ENCODE measurements around the gene FLNA. TPM values are rescaled to one million over a fixed set of nuclear protein-coding genes. Genes with fewer than 3 reads are reported as not detected.

Gene FLNA
- total RNA-seq, 3 donors from 2014 or later: 416 to 675 (median 622) TPM

DNA sequence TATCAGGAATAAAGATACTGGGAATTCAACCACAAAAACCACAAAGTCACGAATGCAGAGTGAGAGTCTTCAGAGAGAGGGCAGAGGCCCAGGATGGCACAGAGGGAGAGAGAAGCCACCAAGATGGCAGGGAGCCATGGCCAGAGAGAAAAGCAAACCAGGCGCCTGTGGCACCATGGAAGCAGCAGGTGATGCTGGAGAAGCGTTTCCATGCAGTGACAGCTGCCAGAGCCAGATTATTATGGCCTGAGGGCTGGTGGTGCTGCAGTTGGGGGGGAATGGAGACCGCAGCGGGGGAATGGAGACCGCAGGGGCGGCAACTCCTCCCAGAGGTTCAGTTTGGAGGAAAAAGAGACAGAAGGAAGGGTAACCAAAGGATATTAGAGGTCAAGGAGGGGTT, 42.7 kb upstream of the FLNA start:
- Histone ChIP-seq H3K27ac (no peak overlapping the region), H3K36me3 (no peaks in the 10 kb centered on the region), H3K9me3 (no peaks in the 10 kb centered on the region), H3K4me3 (no peak overlapping the region), H3K4me1 (no peaks in the 10 kb centered on the region), H3K27me3 (peaks cover 0 to 30% of the 10 kb centered on the region in 2 donors)
- TF ChIP-seq, protein P1, sequence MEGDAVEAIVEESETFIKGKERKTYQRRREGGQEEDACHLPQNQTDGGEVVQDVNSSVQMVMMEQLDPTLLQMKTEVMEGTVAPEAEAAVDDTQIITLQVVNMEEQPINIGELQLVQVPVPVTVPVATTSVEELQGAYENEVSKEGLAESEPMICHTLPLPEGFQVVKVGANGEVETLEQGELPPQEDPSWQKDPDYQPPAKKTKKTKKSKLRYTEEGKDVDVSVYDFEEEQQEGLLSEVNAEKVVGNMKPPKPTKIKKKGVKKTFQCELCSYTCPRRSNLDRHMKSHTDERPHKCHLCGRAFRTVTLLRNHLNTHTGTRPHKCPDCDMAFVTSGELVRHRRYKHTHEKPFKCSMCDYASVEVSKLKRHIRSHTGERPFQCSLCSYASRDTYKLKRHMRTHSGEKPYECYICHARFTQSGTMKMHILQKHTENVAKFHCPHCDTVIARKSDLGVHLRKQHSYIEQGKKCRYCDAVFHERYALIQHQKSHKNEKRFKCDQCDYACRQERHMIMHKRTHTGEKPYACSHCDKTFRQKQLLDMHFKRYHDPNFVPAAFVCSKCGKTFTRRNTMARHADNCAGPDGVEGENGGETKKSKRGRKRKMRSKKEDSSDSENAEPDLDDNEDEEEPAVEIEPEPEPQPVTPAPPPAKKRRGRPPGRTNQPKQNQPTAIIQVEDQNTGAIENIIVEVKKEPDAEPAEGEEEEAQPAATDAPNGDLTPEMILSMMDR (IDR thresholded peaks at IDR 0.05): no peak
- no peak for TF ChIP-seq POLR2AphosphoS5 (IDR thresholded peaks at IDR 0.05)
- no peak for TF ChIP-seq POLR2A (IDR thresholded peaks at IDR 0.05)
- no peak for DNase-seq (ENCODE audit: low spot score in 2 of 2)
- intact Hi-C loops (cut with DNase I; ENCODE audit: low total_unique reads): no loop called here

DNA sequence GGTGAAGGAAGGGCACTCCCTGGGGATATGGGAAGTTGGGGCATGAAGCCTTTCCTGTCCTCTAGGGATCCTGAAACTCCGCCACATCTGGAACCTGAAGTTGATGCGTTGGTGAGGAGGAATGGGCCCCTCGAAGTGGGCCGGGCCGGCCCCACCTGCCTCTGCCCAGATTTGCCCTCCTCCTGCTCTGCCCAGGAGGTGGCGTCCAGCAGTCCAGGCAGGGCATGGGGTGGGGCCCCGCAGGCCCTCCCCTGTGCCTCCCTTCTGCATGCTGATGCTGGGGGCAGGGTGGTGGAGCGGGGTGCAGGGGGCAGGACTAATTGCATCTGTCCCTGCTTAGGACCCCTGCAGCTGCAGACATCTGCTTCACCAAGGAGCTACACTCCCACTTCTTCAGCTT, 38.7 kb upstream of the FLNA start:
- TF ChIP-seq POLR2AphosphoS5 (IDR thresholded peaks at IDR 0.05) (no peak), POLR2A (IDR thresholded peaks at IDR 0.05) (no peak)
- TF ChIP-seq, protein P1 (IDR thresholded peaks at IDR 0.05): no peak
- H3K4me3 ChIP-seq: no peak overlapping the region
- intact Hi-C loops (cut with DNase I; ENCODE audit: low total_unique reads): no loop called here
- no peaks in the 10 kb centered on the region for H3K36me3 ChIP-seq
- DNase-seq (ENCODE audit: low spot score in 2 of 2): no peak
- H3K27me3 ChIP-seq: peaks cover 0 to 33% of the 10 kb centered on the region in 2 donors
- H3K27ac ChIP-seq: peak overlapping the region in 1 of 2 donors; percentile 97
- H3K9me3 ChIP-seq: no peaks in the 10 kb centered on the region
- H3K4me1 ChIP-seq: no peaks in the 10 kb centered on the region

DNA sequence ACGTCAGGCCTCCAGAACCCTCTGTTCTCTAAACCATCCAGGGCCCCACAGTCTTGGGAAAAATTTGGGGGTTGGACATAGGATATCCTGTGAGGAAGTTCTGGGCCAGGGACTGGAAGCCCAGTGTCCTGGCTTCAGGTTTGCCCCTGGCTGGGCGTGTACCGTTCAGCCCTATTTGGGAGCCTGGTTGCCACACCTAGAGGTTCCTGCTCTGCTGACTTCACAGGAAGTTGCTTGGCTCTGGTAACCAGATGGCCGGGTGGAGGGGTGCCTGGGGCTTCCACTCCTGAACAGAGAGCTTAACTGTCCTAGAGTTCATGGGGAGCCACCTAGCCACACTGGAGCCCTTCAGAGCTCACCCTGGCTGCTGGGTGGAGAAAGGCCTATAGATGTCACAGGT, 38.0 kb upstream of the FLNA start:
- no peak for TF ChIP-seq POLR2AphosphoS5 (IDR thresholded peaks at IDR 0.05)
- TF ChIP-seq, protein P1 (IDR thresholded peaks at IDR 0.05): no peak
- no peak for TF ChIP-seq POLR2A (IDR thresholded peaks at IDR 0.05)

DNA sequence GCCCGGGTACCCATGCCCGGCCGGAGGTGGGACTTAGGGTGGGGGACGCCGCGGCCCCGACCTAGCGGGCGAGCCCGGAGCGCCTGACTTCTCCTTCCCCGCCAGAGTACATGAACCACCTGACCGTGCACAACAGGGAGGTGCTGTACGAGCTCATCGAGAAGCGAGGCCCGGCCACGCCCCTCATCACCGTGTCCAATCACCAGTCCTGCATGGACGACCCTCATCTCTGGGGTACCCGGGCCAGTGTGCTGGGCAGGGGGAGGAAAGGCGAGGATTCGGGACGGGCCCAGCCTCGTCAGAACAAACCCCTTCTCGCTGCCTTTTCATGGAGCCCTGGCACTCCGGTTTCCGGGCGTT, 37.5 kb upstream of the FLNA start:
- Histone ChIP-seq H3K4me3 (peak overlapping the region; percentile 66 to 88 (median 72)), H3K36me3 (no peaks in the 10 kb centered on the region), H3K9me3 (no peaks in the 10 kb centered on the region), H3K27ac (peak overlapping the region; percentile 94 to 97), H3K4me1 (no peaks in the 10 kb centered on the region), H3K27me3 (peaks cover 0 to 30% of the 10 kb centered on the region in 2 donors)
- DNase-seq (ENCODE audit: low spot score in 2 of 2): peak; percentile 54 to 63
- TF ChIP-seq, protein P1 (IDR thresholded peaks at IDR 0.05): no peak
- TF ChIP-seq POLR2AphosphoS5 (IDR thresholded peaks at IDR 0.05) (peak in 1 of 3 donors; percentile 2), POLR2A (IDR thresholded peaks at IDR 0.05) (peak; percentile 36)
- intact Hi-C loops (cut with DNase I; ENCODE audit: low total_unique reads): no loop called here

More for the DNA sequence above, 38.0 kb upstream of the FLNA start:
- peak overlapping the region; percentile 66 to 88 (median 72) for H3K4me3 ChIP-seq
- intact Hi-C loops (cut with DNase I; ENCODE audit: low total_unique reads): no loop called here
- H3K4me1 ChIP-seq: no peaks in the 10 kb centered on the region
- DNase-seq (ENCODE audit: low spot score in 2 of 2): no peak
- peak overlapping the region; percentile 94 to 97 for H3K27ac ChIP-seq
- no peaks in the 10 kb centered on the region for H3K9me3 ChIP-seq
- peaks cover 0 to 30% of the 10 kb centered on the region in 2 donors for H3K27me3 ChIP-seq
- no peaks in the 10 kb centered on the region for H3K36me3 ChIP-seq

DNA sequence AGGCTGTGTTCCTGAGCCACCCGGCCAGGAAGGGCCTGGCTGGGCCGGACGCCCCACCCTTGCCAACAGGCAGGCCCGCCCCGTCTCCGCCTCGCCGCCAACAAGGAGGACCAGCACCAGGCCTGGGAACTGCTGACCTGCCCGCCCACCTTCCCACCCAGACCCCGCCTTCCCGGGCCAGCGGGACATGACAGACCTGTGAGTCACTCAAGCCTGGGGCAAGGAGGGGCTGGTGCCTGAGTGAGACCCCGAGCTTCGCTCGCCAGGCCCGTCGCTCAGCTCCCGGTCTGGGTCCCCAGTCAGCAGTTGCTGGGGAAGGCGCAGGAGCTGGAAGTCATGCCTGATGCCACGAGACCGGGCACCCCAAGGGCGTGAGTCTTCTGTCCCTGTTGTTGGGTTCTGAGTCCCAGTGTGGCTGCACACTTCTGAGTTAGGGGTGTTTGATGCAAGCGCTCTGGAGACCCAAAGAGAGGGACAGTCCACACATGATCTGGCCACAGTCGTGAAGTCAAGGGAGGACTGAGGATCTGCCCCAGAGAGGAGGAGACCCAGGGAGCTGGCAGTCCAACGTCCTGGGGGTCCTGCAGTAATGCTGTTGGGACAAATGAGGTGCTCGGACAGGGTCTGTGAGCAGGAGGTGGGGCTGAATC, 34.9 kb upstream of the FLNA start, which contains the start of gene DNASE1L1:
TSS of gene DNASE1L1 (minus strand) at position 33 of the 650 bp plus-strand sequence. CDS start 3,686 bp downstream, outside the sequence.
- no peaks in the 10 kb centered on the region for H3K4me1 ChIP-seq
- H3K27ac ChIP-seq: peak within 1 kb of the TSS; percentile 48 to 72
- peak in 1 of 2 donors; percentile 55 for DNase-seq (ENCODE audit: low spot score in 2 of 2)
- no peaks in the 10 kb centered on the region for H3K36me3 ChIP-seq
- H3K4me3 ChIP-seq: peak within 1 kb of the TSS; percentile 35 to 52 (median 37)
- no peak for TF ChIP-seq POLR2A (IDR thresholded peaks at IDR 0.05)
- TF ChIP-seq, protein P1 (IDR thresholded peaks at IDR 0.05): no peak
- TF ChIP-seq POLR2AphosphoS5 (IDR thresholded peaks at IDR 0.05): no peak
- H3K27me3 ChIP-seq: peaks cover 0 to 36% of the 10 kb centered on the region in 2 donors
- H3K9me3 ChIP-seq: no peaks in the 10 kb centered on the region
- intact Hi-C loops (cut with DNase I; ENCODE audit: low total_unique reads): loop anchor here (5.0 kb wide), 1 partner anchor 72 kb away; no protein-coding TSS in a partner anchor

Data from breast epithelium (tissue), 4 donors.